GM23338 (cell line): Measurements from ENCODE around the gene KLHL25.

Experiments used
- CREB1 ChIP-seq: fragments of 250-450 bp; sonication (Bioruptor Pico); IDR thresholded peaks from 2 replicates; pipeline ENCODE4 v1.5.0; 2020; ENCODE audit warnings: low read depth, mild to moderate bottlenecking, moderate library complexity
- CTCF ChIP-seq, 2 experiments: fragments of 200-600 bp in 1 of 2; sonication (generic) in 1 of 2; conservative IDR thresholded peaks; 2 replicates each; pipeline versions ENCODE4 v1.5.1 to v1.6.1; 2016 to 2017; ENCODE audit warnings: antibody characterized with exemption in 2 of 2, low read depth in 2 of 2, mild to moderate bottlenecking in 2 of 2, moderate library complexity in 1 of 2
- ETS1 ChIP-seq: IDR thresholded peaks from 2 replicates; pipeline ENCODE4 v1.6.1; 2016; ENCODE audit warnings: antibody characterized with exemption
- EZH2 ChIP-seq: fragments of 200-600 bp; sonication (generic); IDR thresholded peaks from one replicate; pipeline ENCODE4 v1.8.0; 2017; ENCODE audit warnings: antibody characterized with exemption, mild to moderate bottlenecking, low read depth; ENCODE audit not compliant: unreplicated experiment
- EZH2phosphoT487 ChIP-seq: fragments of 200-600 bp; sonication (generic); IDR thresholded peaks from one replicate; pipeline ENCODE4 v1.8.1; 2018; ENCODE audit warnings: antibody characterized with exemption; ENCODE audit not compliant: unreplicated experiment
- JUNB ChIP-seq: IDR thresholded peaks from one replicate; pipeline ENCODE4 v1.6.1; 2016; ENCODE audit warnings: antibody characterized with exemption; ENCODE audit not compliant: unreplicated experiment
- POLR2AphosphoS5 ChIP-seq: IDR thresholded peaks from 2 replicates; pipeline ENCODE4 v1.6.1; 2016; ENCODE audit warnings: antibody characterized with exemption, low read depth
- REST ChIP-seq: IDR thresholded peaks from one replicate; pipeline ENCODE4 v1.6.1; 2018; ENCODE audit warnings: antibody characterized with exemption; ENCODE audit not compliant: unreplicated experiment

GRCh38 chr15:85756411-85757072 is 38.2 kb downstream of the KLHL25 start:
- TF ChIP-seq CTCF (conservative IDR thresholded peaks at IDR 0.05; ENCODE audit: low read depth in 2 of 2) (no peak), JUNB (no peak), EZH2 (no peak), POLR2AphosphoS5 (no peak), CREB1 (no peak), REST (no peak), ETS1 (no peak), EZH2phosphoT487 (no peak)
